Measurements from ENCODE around the gene GGT6. TPM values are rescaled to one million over a fixed set of nuclear protein-coding genes. Genes with fewer than 3 reads are reported as not detected.

GGT6 gene
- total RNA-seq, 4 donors from 2014 or later, result 214 to 308 (median 283) TPM

DNA sequence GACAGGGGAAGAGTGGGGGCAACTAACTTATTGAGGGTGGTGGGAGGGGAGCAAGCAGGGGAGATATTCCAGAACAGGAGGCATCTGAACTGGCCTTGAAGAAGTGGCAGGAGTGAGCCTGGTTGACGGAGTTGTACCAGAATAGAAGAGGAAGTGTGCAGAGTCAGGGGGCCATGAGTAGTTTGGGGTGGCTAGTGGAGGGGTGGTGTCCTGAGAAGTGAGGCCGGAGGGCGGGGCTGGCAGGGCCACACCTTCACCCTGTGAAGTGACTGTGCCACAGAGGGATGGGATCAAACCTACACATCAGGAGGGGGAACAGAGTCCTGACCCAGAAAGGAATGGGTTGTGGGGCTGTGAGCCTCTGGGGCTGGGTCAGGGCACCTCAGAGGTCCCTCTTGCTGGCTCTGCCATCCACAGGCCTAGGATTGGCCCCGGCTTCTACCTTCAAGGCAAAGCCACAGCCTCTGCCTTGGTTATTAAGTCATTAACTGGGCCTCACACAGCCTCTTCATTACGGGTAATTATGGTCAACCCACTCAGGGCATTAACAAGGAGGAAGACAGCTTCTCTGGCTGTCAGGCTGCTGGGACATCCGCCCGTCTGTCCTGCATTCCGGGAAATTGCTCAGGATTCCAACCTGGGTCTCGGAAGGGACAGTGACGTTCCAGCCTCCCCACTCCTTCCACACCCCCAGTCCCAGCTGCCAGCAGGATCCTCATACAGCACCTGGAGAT, 49.0 kb downstream of the GGT6 start:
- H3K27me3 ChIP-seq, result no peaks in the 10 kb centered on the region
- no peak for TF ChIP-seq EP300 (IDR thresholded peaks at IDR 0.05; ENCODE audit: low read depth)
- no peak for TF ChIP-seq CTCF (IDR thresholded peaks at IDR 0.05)
- TF ChIP-seq POLR2AphosphoS5 (IDR thresholded peaks at IDR 0.05), result no peak
- no peak for TF ChIP-seq POLR2A (IDR thresholded peaks at IDR 0.05)
- H3K27ac ChIP-seq, result no peak overlapping the region
- no peak for DNase-seq
- in situ Hi-C loops (cut with MboI; ENCODE audit: low pct_ligation_motif_present in 1 of 4, low pct_unique_long_range_greater_than_20kb in 1 of 4, low sequenced_read_pairs in 3 of 4) (no loop called here), intact Hi-C loops (cut with DNase I; ENCODE audit: low total_unique reads) (no loop called here)
- WGBS, 2 donors (ENCODE audit: low coverage in 1 of 2), result 79 to 92% methylated on average over 5 to 10 of the region's 10 CpGs
- no peaks in the 10 kb centered on the region for H3K4me1 ChIP-seq
- H3K4me3 ChIP-seq, result no peak overlapping the region
- no peaks in the 10 kb centered on the region for H3K9me3 ChIP-seq
- no peaks in the 10 kb centered on the region for H3K36me3 ChIP-seq

GRCh38 chr17:4510618-4510941, 49.8 kb downstream of the GGT6 start:
- H3K27ac ChIP-seq, result no peak overlapping the region

DNA sequence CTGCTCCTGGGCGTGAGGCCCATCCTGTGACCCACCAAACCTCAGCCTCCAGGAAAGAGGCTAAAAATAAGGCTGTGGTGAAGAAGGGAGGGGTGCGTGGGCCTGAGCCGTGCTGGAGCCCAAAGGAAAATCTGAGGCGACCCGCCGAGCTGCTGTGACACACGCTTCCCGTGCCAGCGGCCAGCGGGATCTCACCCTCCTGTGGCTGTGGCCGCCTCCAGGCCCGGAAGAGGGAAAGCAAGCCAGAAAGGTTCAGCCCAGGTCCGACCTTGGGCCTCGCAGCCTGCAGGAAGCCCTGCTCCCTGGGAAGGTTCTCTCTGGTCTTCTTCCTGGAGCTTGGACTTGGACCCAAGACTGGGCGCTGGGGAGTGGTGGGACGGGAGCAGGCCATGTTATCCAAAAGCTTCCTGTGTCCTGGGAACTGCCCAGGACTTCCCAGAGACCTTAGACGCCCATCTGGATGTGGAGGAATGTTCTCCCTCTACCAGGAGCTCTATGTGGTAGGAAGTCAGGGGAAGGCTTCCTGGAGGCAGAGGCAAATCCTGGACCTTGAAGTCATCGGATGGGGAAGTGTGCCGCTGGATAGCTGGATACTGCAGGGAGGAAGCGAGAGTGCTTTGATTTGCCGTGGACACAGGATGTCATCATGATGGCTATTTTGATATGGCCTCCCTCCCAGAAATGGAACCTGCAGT, 50.3 kb downstream of the GGT6 start:
- peak overlapping the region in 2 of 4 donors; percentile 21 to 22 for H3K27ac ChIP-seq
- H3K27me3 ChIP-seq, result no peaks in the 10 kb centered on the region
- 70 to 75% methylated on average over 2 to 21 of the region's 21 CpGs for WGBS, 2 donors (ENCODE audit: low coverage in 1 of 2)
- in situ Hi-C loops (cut with MboI; ENCODE audit: low pct_ligation_motif_present in 1 of 4, low pct_unique_long_range_greater_than_20kb in 1 of 4, low sequenced_read_pairs in 3 of 4), result no loop called here
- intact Hi-C loops (cut with DNase I; ENCODE audit: low total_unique reads), result no loop called here
- DNase-seq, result no peak
- no peaks in the 10 kb centered on the region for H3K36me3 ChIP-seq
- H3K4me1 ChIP-seq, result no peaks in the 10 kb centered on the region
- no peaks in the 10 kb centered on the region for H3K9me3 ChIP-seq
- no peak for TF ChIP-seq POLR2A (IDR thresholded peaks at IDR 0.05)
- TF ChIP-seq EP300 (IDR thresholded peaks at IDR 0.05; ENCODE audit: low read depth), result no peak
- no peak for TF ChIP-seq CTCF (IDR thresholded peaks at IDR 0.05)
- TF ChIP-seq POLR2AphosphoS5 (IDR thresholded peaks at IDR 0.05), result no peak
- H3K4me3 ChIP-seq, result no peak overlapping the region

More at GRCh38 chr17:4510618-4510941, 49.8 kb downstream of the GGT6 start:
- DNase-seq, result no peak
- WGBS, 2 donors (ENCODE audit: low coverage in 1 of 2), result 78% methylated on average over 10 of the region's 11 CpGs; no CpG with 5 or more reads in 1 of the 2 donors
- H3K9me3 ChIP-seq, result no peaks in the 10 kb centered on the region
- H3K27me3 ChIP-seq, result no peaks in the 10 kb centered on the region
- in situ Hi-C loops (cut with MboI; ENCODE audit: low pct_ligation_motif_present in 1 of 4, low pct_unique_long_range_greater_than_20kb in 1 of 4, low sequenced_read_pairs in 3 of 4) (no loop called here), intact Hi-C loops (cut with DNase I; ENCODE audit: low total_unique reads) (no loop called here)
- TF ChIP-seq POLR2A (IDR thresholded peaks at IDR 0.05) (no peak), POLR2AphosphoS5 (IDR thresholded peaks at IDR 0.05) (no peak), CTCF (IDR thresholded peaks at IDR 0.05) (no peak), EP300 (IDR thresholded peaks at IDR 0.05; ENCODE audit: low read depth) (no peak)
- no peaks in the 10 kb centered on the region for H3K4me1 ChIP-seq
- H3K36me3 ChIP-seq, result no peaks in the 10 kb centered on the region
- no peak overlapping the region for H3K4me3 ChIP-seq

DNA sequence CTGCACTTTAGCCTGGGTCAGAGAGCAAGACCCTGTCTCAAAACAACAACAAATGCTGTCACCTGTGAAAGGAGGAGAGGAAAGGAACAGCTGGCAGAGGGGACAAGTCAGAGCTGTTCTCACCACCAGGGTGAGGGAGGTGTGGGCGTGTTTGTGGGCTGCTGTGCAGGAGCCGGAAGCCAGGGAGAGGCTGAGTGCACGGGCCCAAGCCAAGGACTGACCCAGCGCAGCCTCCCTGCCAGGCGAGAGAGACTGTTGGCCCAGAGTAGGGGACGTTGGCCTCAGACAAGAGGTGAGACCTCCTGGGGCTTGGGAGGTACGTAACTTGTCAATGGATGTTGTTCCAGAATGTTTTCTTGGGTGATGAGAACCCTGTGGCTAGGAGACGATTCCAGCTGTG, 51.0 kb downstream of the GGT6 start:
- H3K36me3 ChIP-seq, result no peaks in the 10 kb centered on the region
- in situ Hi-C loops (cut with MboI; ENCODE audit: low pct_ligation_motif_present in 1 of 4, low pct_unique_long_range_greater_than_20kb in 1 of 4, low sequenced_read_pairs in 3 of 4) (no loop called here), intact Hi-C loops (cut with DNase I; ENCODE audit: low total_unique reads) (no loop called here)
- DNase-seq, result no peak
- H3K27ac ChIP-seq, result peak overlapping the region in 2 of 4 donors; percentile 21 to 22
- H3K9me3 ChIP-seq, result no peaks in the 10 kb centered on the region
- H3K4me3 ChIP-seq, result no peak overlapping the region
- TF ChIP-seq POLR2AphosphoS5 (IDR thresholded peaks at IDR 0.05) (no peak), POLR2A (IDR thresholded peaks at IDR 0.05) (no peak), CTCF (IDR thresholded peaks at IDR 0.05) (no peak), EP300 (IDR thresholded peaks at IDR 0.05; ENCODE audit: low read depth) (no peak)
- 63% methylated on average over 8 of the region's 8 CpGs; no CpG with 5 or more reads in 1 of the 2 donors for WGBS, 2 donors (ENCODE audit: low coverage in 1 of 2)
- H3K4me1 ChIP-seq, result no peaks in the 10 kb centered on the region
- no peaks in the 10 kb centered on the region for H3K27me3 ChIP-seq
